Lung microvascular endothelial cell (primary cell): ENCODE results near the gene SPEN. TPM values are rescaled to one million over a fixed set of nuclear protein-coding genes. Genes with fewer than 3 reads are reported as not detected.

ENCODE experiments used
- DNase-seq, 2 donors: peaks; one replicate each; pipeline versions ENCODE4 v3.0.0 to v3.0.0-alpha.2; 2010; ENCODE audit warnings: low read depth in 2 of 2
- total RNA-seq: library from RNA; depleted of rRNA; stranded (reverse); fragments of >200 nt; gene quantifications from 2 replicates; pipeline ENCODE4 v1.2.1, GENCODE V29; 2014

The SPEN gene
- total RNA-seq, 1 donor from 2014 or later: 11.3 TPM

GRCh38 chr1:15946571-15947381, 99.3 kb downstream of the SPEN start:
- no peak for DNase-seq

GRCh38 chr1:15947382-15948090, 100.0 kb downstream of the SPEN start:
- DNase-seq: no peak

GRCh38 chr1:15948091-15948591, 100.6 kb downstream of the SPEN start:
- DNase-seq: no peak

- peak in 1 of 2 donors; percentile 92 for DNase-seq
These were observed 101.3 kb downstream of the SPEN start for GRCh38 chr1:15948595-15949452.

GRCh38 chr1:15949453-15950245, 102.1 kb downstream of the SPEN start:
- DNase-seq: peak; percentile 90 to 97

GRCh38 chr1:15950302-15950701, 102.8 kb downstream of the SPEN start:
- no peak for DNase-seq

- peak; percentile 62 to 92 for DNase-seq
These were observed 103.3 kb downstream of the SPEN start for GRCh38 chr1:15950763-15951295.

GRCh38 chr1:15951341-15952153, 104.0 kb downstream of the SPEN start:
- DNase-seq: no peak

- peak; percentile 55 to 97 for DNase-seq
These were observed 105.1 kb downstream of the SPEN start for GRCh38 chr1:15952317-15953258.

GRCh38 chr1:15953294-15953771, 105.8 kb downstream of the SPEN start:
- peak; percentile 42 to 66 for DNase-seq

- peak in 1 of 2 donors; percentile 53 for DNase-seq
These were observed 106.3 kb downstream of the SPEN start for GRCh38 chr1:15953791-15954241.

- DNase-seq: no peak
These were observed 106.8 kb downstream of the SPEN start for GRCh38 chr1:15954316-15954715.

GRCh38 chr1:15955552-15955951, 108.0 kb downstream of the SPEN start:
- no peak for DNase-seq

GRCh38 chr1:15956150-15956549, 108.6 kb downstream of the SPEN start:
- DNase-seq: no peak

- no peak for DNase-seq
These were observed 110.0 kb downstream of the SPEN start for GRCh38 chr1:15957221-15958095.

GRCh38 chr1:15958111-15958510, 110.6 kb downstream of the SPEN start:
- peak; percentile 63 to 77 for DNase-seq

GRCh38 chr1:15958793-15959192, 111.3 kb downstream of the SPEN start:
- peak in 1 of 2 donors; percentile 68 for DNase-seq
